KOPT-K1 (cell line): ENCODE data around the gene RPAP3.

ENCODE experiments used
- H3K27ac ChIP-seq: fragments of 200-600 bp; sonication (generic); 2 replicates; pipeline ENCODE4 v1.5.1; 2016; ENCODE audit warnings: antibody characterized with exemption, mild to moderate bottlenecking, low read depth, low read length; ENCODE audit not compliant: poor library complexity, severe bottlenecking
- H3K36me3 ChIP-seq: fragments of 200-600 bp; sonication (generic); 2 replicates; pipeline ENCODE4 v1.5.1; 2017; ENCODE audit warnings: antibody characterized with exemption, mild to moderate bottlenecking, low read length, moderate library complexity; ENCODE audit not compliant: insufficient read depth
- H3K9me3 ChIP-seq: fragments of 200-600 bp; sonication (generic); 2 replicates; pipeline ENCODE4 v1.5.1; 2017; ENCODE audit warnings: antibody characterized with exemption, low read length, mild to moderate bottlenecking; ENCODE audit not compliant: insufficient read depth, poor library complexity, severe bottlenecking

The RPAP3 gene

GRCh38 chr12:47717046-47717442 is 11.2 kb upstream of the RPAP3 start:
- Histone ChIP-seq H3K9me3 (no peaks in the 10 kb centered on the region), H3K36me3 (no peaks in the 10 kb centered on the region), H3K27ac (no peak overlapping the region)

GRCh38 chr12:47715877-47716548 is 10.2 kb upstream of the RPAP3 start:
- no peaks in the 10 kb centered on the region for H3K9me3 ChIP-seq
- H3K36me3 ChIP-seq, result no peaks in the 10 kb centered on the region
- no peak overlapping the region for H3K27ac ChIP-seq

- H3K9me3 ChIP-seq, result no peaks in the 10 kb centered on the region
- H3K27ac ChIP-seq, result no peak overlapping the region
- no peaks in the 10 kb centered on the region for H3K36me3 ChIP-seq
These were observed 9.6 kb upstream of the RPAP3 start for GRCh38 chr12:47715393-47715876.

GRCh38 chr12:47714826-47715386 is 9.1 kb upstream of the RPAP3 start:
- Histone ChIP-seq H3K9me3 (no peaks in the 10 kb centered on the region), H3K36me3 (no peaks in the 10 kb centered on the region), H3K27ac (no peak overlapping the region)

GRCh38 chr12:47712171-47712570 is 6.3 kb upstream of the RPAP3 start:
- H3K27ac ChIP-seq, result no peak overlapping the region

GRCh38 chr12:47711448-47711847 is 5.6 kb upstream of the RPAP3 start:
- Histone ChIP-seq H3K27ac (no peak overlapping the region), H3K9me3 (no peaks in the 10 kb centered on the region), H3K36me3 (no peaks in the 10 kb centered on the region)

More at GRCh38 chr12:47712171-47712570, 6.3 kb upstream of the RPAP3 start:
- Histone ChIP-seq H3K9me3 (no peaks in the 10 kb centered on the region), H3K36me3 (no peaks in the 10 kb centered on the region)

GRCh38 chr12:47710278-47710677 is 4.4 kb upstream of the RPAP3 start:
- no peaks in the 10 kb centered on the region for H3K9me3 ChIP-seq
- H3K36me3 ChIP-seq, result no peaks in the 10 kb centered on the region
- H3K27ac ChIP-seq, result no peak overlapping the region

- H3K27ac ChIP-seq, result no peak overlapping the region
- no peaks in the 10 kb centered on the region for H3K9me3 ChIP-seq
- H3K36me3 ChIP-seq, result no peaks in the 10 kb centered on the region
These were observed 3.8 kb upstream of the RPAP3 start for GRCh38 chr12:47709671-47710070.

GRCh38 chr12:47709237-47709636 is 3.4 kb upstream of the RPAP3 start:
- no peaks in the 10 kb centered on the region for H3K9me3 ChIP-seq
- H3K27ac ChIP-seq, result no peak overlapping the region
- H3K36me3 ChIP-seq, result no peaks in the 10 kb centered on the region

GRCh38 chr12:47707905-47708543 is 2.2 kb upstream of the RPAP3 start:
- Histone ChIP-seq H3K27ac (peak overlapping the region; percentile 47), H3K36me3 (no peaks in the 10 kb centered on the region), H3K9me3 (no peaks in the 10 kb centered on the region)

- H3K9me3 ChIP-seq, result no peaks in the 10 kb centered on the region
- H3K36me3 ChIP-seq, result no peaks in the 10 kb centered on the region
- H3K27ac ChIP-seq, result peak overlapping the region; percentile 47
These were observed 1.5 kb upstream of the RPAP3 start for GRCh38 chr12:47707355-47707754.

GRCh38 chr12:47705229-47705565 is 633 bp downstream of the RPAP3 start:
- peak overlapping the region; percentile 73 for H3K27ac ChIP-seq

GRCh38 chr12:47704719-47705118 is 1.1 kb downstream of the RPAP3 start:
- Histone ChIP-seq H3K36me3 (peaks cover 21% of the 10 kb centered on the region), H3K27ac (peak overlapping the region; percentile 73), H3K9me3 (no peaks in the 10 kb centered on the region)

More at GRCh38 chr12:47705229-47705565, 633 bp downstream of the RPAP3 start:
- H3K9me3 ChIP-seq, result no peaks in the 10 kb centered on the region
- H3K36me3 ChIP-seq, result peaks cover 16% of the 10 kb centered on the region

- H3K27ac ChIP-seq, result no peak overlapping the region
- peaks cover 54% of the 10 kb centered on the region for H3K36me3 ChIP-seq
- no peaks in the 10 kb centered on the region for H3K9me3 ChIP-seq
These were observed 5.6 kb downstream of the RPAP3 start for GRCh38 chr12:47700263-47700662.

GRCh38 chr12:47698631-47699030 is 7.2 kb downstream of the RPAP3 start:
- H3K36me3 ChIP-seq, result peaks cover 69% of the 10 kb centered on the region
- no peaks in the 10 kb centered on the region for H3K9me3 ChIP-seq
- no peak overlapping the region for H3K27ac ChIP-seq

GRCh38 chr12:47698055-47698454 is 7.8 kb downstream of the RPAP3 start:
- Histone ChIP-seq H3K27ac (no peak overlapping the region), H3K36me3 (peaks cover 75% of the 10 kb centered on the region), H3K9me3 (no peaks in the 10 kb centered on the region)
